ENCODE results near the gene PSMC1. TPM values are rescaled to one million over a fixed set of nuclear protein-coding genes. Genes with fewer than 3 reads are reported as not detected.

Gene PSMC1
- total RNA-seq, 1 experiment from 2014 or later, result 318 TPM

DNA sequence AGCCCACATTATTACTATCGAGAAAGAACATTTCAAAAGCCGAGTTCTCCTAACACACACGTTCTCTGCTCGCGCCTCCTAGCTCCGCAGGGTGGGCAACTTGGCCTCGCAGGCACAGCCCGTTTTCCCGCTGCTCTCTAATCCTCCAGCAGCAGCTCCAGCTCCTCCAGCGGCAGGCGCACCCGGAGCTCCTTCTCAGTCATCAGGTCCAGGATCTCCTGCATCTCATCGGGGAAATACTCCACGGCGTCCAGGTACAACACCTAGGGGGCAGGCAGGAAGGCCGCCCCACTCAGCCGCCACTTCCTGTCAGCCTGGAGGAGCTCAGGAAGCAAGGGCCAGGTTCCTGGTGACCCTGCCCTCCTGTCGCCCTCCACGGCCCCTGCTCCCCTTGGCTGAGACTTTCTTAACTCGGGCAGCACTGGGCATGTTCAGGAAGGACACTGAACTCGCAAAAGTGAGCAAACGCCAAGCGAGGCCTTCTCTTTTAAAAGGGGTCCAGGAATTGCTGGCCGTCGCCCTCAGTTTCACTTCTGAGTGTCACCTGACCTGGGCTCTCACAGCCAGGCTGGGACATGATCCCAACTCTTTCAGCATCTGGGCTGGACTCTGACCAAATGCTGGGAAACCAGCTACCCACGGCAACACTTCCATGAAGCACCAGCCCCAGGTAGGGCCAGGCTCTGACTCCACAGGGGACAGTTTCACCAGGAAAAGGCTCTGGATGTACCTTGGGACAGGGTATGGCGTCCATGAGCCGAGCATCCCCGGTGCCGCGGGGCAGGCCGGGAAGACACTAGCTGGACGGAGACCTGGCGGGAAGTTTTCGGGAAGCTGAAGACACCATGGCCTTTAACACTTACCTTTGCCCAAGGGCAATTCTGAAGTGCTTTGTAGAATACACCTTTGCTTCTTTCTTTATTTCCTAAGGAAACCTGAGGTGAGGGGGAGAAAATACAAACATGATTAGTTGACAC lies 22.1 kb downstream of the PSMC1 start:
- Histone ChIP-seq H3K4me3 (ENCODE audit: low read depth, low read length, poor library complexity, severe bottlenecking) (no peak overlapping the region), H3K36me3 (ENCODE audit: insufficient read depth, low read length, poor library complexity, severe bottlenecking) (peaks cover 13% of the 10 kb centered on the region), H3K27ac (ENCODE audit: low read depth, low read length, poor library complexity, severe bottlenecking) (no peak overlapping the region), H3K4me1 (ENCODE audit: insufficient read depth, low read length, poor library complexity, severe bottlenecking) (peaks cover 21% of the 10 kb centered on the region), H3K27me3 (replicated peaks; ENCODE audit: insufficient read depth, low read depth, low read length, poor library complexity) (no peaks in the 10 kb centered on the region), H3K9me3 (ENCODE audit: low read depth, low read length, poor library complexity, severe bottlenecking) (no peaks in the 10 kb centered on the region)
- BruUV-seq (replicated peaks), result no TSS peak
- POLR2A ChIA-PET (ENCODE audit: low non-redundant PET), result interaction anchor here (0.6 kb wide), 1 partner anchor 11 kb away, joined by 3 read pairs; no protein-coding TSS in a partner anchor
- TF ChIP-seq, protein P1, sequence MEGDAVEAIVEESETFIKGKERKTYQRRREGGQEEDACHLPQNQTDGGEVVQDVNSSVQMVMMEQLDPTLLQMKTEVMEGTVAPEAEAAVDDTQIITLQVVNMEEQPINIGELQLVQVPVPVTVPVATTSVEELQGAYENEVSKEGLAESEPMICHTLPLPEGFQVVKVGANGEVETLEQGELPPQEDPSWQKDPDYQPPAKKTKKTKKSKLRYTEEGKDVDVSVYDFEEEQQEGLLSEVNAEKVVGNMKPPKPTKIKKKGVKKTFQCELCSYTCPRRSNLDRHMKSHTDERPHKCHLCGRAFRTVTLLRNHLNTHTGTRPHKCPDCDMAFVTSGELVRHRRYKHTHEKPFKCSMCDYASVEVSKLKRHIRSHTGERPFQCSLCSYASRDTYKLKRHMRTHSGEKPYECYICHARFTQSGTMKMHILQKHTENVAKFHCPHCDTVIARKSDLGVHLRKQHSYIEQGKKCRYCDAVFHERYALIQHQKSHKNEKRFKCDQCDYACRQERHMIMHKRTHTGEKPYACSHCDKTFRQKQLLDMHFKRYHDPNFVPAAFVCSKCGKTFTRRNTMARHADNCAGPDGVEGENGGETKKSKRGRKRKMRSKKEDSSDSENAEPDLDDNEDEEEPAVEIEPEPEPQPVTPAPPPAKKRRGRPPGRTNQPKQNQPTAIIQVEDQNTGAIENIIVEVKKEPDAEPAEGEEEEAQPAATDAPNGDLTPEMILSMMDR (conservative IDR thresholded peaks at IDR 0.05; ENCODE audit: low read depth, low read length), result no peak
- no peak for TF ChIP-seq EZH2 (IDR thresholded peaks at IDR 0.05; ENCODE audit: borderline replicate concordance, low read depth, low read length, poor library complexity, severe bottlenecking)
- CTCF ChIA-PET, result no interaction called here
- DNase-seq (ENCODE audit: low spot score), result no peak
- intact Hi-C loops (cut with micrococcal nuclease; ENCODE audit: unreplicated experiment), result loop anchor here (10.0 kb wide), 1 partner anchor 416 kb away; no protein-coding TSS in a partner anchor

DNA sequence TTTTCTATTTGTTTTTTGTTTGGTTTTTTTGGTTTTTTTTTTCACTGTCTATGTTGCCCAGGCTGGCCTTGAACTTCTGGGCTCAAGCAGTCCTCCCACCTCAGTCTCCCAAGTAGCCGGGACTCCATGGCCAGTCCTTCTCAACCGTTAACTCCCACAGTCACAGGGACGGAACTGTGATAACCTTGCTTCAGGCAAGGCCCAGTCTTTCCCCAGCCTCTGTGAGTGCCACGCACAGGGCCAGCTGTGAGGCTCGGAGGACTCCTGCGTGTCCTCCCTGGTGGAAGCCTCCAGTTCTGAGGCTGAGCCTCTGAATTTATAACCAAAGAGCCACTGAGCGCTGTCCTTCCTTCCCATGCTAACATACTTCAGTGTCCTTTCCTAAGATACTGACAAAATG lies 23.7 kb downstream of the PSMC1 start:
- no peaks in the 10 kb centered on the region for H3K9me3 ChIP-seq (ENCODE audit: low read depth, low read length, poor library complexity, severe bottlenecking)
- H3K27ac ChIP-seq (ENCODE audit: low read depth, low read length, poor library complexity, severe bottlenecking), result no peak overlapping the region
- TF ChIP-seq, protein P1 (conservative IDR thresholded peaks at IDR 0.05; ENCODE audit: low read depth, low read length), result no peak
- TF ChIP-seq EZH2 (IDR thresholded peaks at IDR 0.05; ENCODE audit: borderline replicate concordance, low read depth, low read length, poor library complexity, severe bottlenecking), result no peak
- ChIA-PET POLR2A (ENCODE audit: low non-redundant PET) (no interaction called here), CTCF (no interaction called here)
- peaks cover 7% of the 10 kb centered on the region for H3K36me3 ChIP-seq (ENCODE audit: insufficient read depth, low read length, poor library complexity, severe bottlenecking)
- intact Hi-C loops (cut with micrococcal nuclease; ENCODE audit: unreplicated experiment), result no loop called here
- H3K4me1 ChIP-seq (ENCODE audit: insufficient read depth, low read length, poor library complexity, severe bottlenecking), result peaks cover 17% of the 10 kb centered on the region
- no peaks in the 10 kb centered on the region for H3K27me3 ChIP-seq (replicated peaks; ENCODE audit: insufficient read depth, low read depth, low read length, poor library complexity)
- H3K4me3 ChIP-seq (ENCODE audit: low read depth, low read length, poor library complexity, severe bottlenecking), result no peak overlapping the region
- no peak for DNase-seq (ENCODE audit: low spot score)
- no TSS peak for BruUV-seq (replicated peaks)

- BruUV-seq (replicated peaks), result no TSS peak
- TF ChIP-seq, protein P1 (conservative IDR thresholded peaks at IDR 0.05; ENCODE audit: low read depth, low read length), result no peak
- no peak overlapping the region for H3K4me3 ChIP-seq (ENCODE audit: low read depth, low read length, poor library complexity, severe bottlenecking)
- H3K4me1 ChIP-seq (ENCODE audit: insufficient read depth, low read length, poor library complexity, severe bottlenecking), result peaks cover 9% of the 10 kb centered on the region
- DNase-seq (ENCODE audit: low spot score), result no peak
- H3K27ac ChIP-seq (ENCODE audit: low read depth, low read length, poor library complexity, severe bottlenecking), result no peak overlapping the region
- H3K9me3 ChIP-seq (ENCODE audit: low read depth, low read length, poor library complexity, severe bottlenecking), result no peaks in the 10 kb centered on the region
- H3K27me3 ChIP-seq (replicated peaks; ENCODE audit: insufficient read depth, low read depth, low read length, poor library complexity), result no peaks in the 10 kb centered on the region
- peaks cover 7% of the 10 kb centered on the region for H3K36me3 ChIP-seq (ENCODE audit: insufficient read depth, low read length, poor library complexity, severe bottlenecking)
- intact Hi-C loops (cut with micrococcal nuclease; ENCODE audit: unreplicated experiment), result no loop called here
- ChIA-PET POLR2A (ENCODE audit: low non-redundant PET) (no interaction called here), CTCF (no interaction called here)
These were observed 24.9 kb downstream of the PSMC1 start for GRCh38 chr14:90281261-90281660.

Measured in A673 (cell line).